ENCODE measurements around the gene CALHM4. TPM values are rescaled to one million over a fixed set of nuclear protein-coding genes. Genes with fewer than 3 reads are reported as not detected.

The CALHM4 gene
- total RNA-seq, 2 experiments from 2014 or later: not detected

GRCh38 chr6:116556065-116556464 is 2.5 kb downstream of the CALHM4 start:
- POLR2A ChIA-PET: no interaction called here
- no peak for DNase-seq
- Mint-ChIP-seq H3K36me3 (ENCODE audit: low read depth) (no peaks in the 10 kb centered on the region), H3K27ac (no peak overlapping the region), H3K9me3 (no peaks in the 10 kb centered on the region), H3K4me3 (no peak overlapping the region), H3K4me1 (no peaks in the 10 kb centered on the region), H3K27me3 (peaks cover 19% of the 10 kb centered on the region)
- CTCF ChIA-PET: no interaction called here

GRCh38 chr6:116556814-116557415 is 3.4 kb downstream of the CALHM4 start:
- ChIA-PET CTCF (no interaction called here), POLR2A (no interaction called here)
- H3K4me3 Mint-ChIP-seq: no peak overlapping the region
- H3K4me1 Mint-ChIP-seq: no peaks in the 10 kb centered on the region
- DNase-seq: no peak
- no peak overlapping the region for H3K27ac Mint-ChIP-seq
- peaks cover 19% of the 10 kb centered on the region for H3K27me3 Mint-ChIP-seq
- H3K36me3 Mint-ChIP-seq (ENCODE audit: low read depth): no peaks in the 10 kb centered on the region
- no peaks in the 10 kb centered on the region for H3K9me3 Mint-ChIP-seq

- ChIA-PET CTCF (interaction anchor here (1.2 kb wide), 1 partner anchor 14 kb away, joined by 3 read pairs; the partner anchor contains the start of gene RWDD1), POLR2A (no interaction called here)
- no peaks in the 10 kb centered on the region for H3K9me3 Mint-ChIP-seq
- no peak for DNase-seq
- no peak overlapping the region for H3K27ac Mint-ChIP-seq
- H3K36me3 Mint-ChIP-seq (ENCODE audit: low read depth): no peaks in the 10 kb centered on the region
- peaks cover 21% of the 10 kb centered on the region for H3K27me3 Mint-ChIP-seq
- H3K4me3 Mint-ChIP-seq: no peak overlapping the region
- H3K4me1 Mint-ChIP-seq: no peaks in the 10 kb centered on the region
Measured at GRCh38 chr6:116557893-116558292, 4.3 kb downstream of the CALHM4 start.

GRCh38 chr6:116560130-116560529 is 6.6 kb downstream of the CALHM4 start:
- no peak overlapping the region for H3K4me3 Mint-ChIP-seq
- peaks cover 12% of the 10 kb centered on the region for H3K27me3 Mint-ChIP-seq
- ChIA-PET CTCF (interaction anchor here (0.6 to 1.6 kb wide), 4 partner anchors 11 to 281 kb away, joined by 3 to 10 read pairs (median 3); partner anchors contain the start of genes RWDD1 and TSPYL1), POLR2A (no interaction called here)
- H3K36me3 Mint-ChIP-seq (ENCODE audit: low read depth): no peaks in the 10 kb centered on the region
- DNase-seq: no peak
- H3K9me3 Mint-ChIP-seq: no peaks in the 10 kb centered on the region
- no peak overlapping the region for H3K27ac Mint-ChIP-seq
- H3K4me1 Mint-ChIP-seq: peaks cover 10% of the 10 kb centered on the region

GRCh38 chr6:116561377-116562018 is 7.9 kb downstream of the CALHM4 start:
- Mint-ChIP-seq H3K4me1 (peaks cover 10% of the 10 kb centered on the region), H3K27ac (no peak overlapping the region), H3K4me3 (no peak overlapping the region), H3K9me3 (no peaks in the 10 kb centered on the region), H3K36me3 (ENCODE audit: low read depth) (no peaks in the 10 kb centered on the region), H3K27me3 (peaks cover 6% of the 10 kb centered on the region)
- ChIA-PET CTCF (interaction anchor here (1.2 to 1.6 kb wide), 2 partner anchors 10 to 16 kb away, joined by 3 to 10 read pairs; partner anchors contain the start of genes RWDD1 and TRAPPC3L), POLR2A (no interaction called here)
- DNase-seq: peak; percentile 76

- peaks cover 10% of the 10 kb centered on the region for H3K4me1 Mint-ChIP-seq
- ChIA-PET CTCF (interaction anchor here (1.0 kb wide), 1 partner anchor 274 kb away, joined by 3 read pairs; no protein-coding TSS in a partner anchor), POLR2A (no interaction called here)
- H3K9me3 Mint-ChIP-seq: no peaks in the 10 kb centered on the region
- H3K27me3 Mint-ChIP-seq: peaks cover 10% of the 10 kb centered on the region
- no peak overlapping the region for H3K4me3 Mint-ChIP-seq
- no peaks in the 10 kb centered on the region for H3K36me3 Mint-ChIP-seq (ENCODE audit: low read depth)
- DNase-seq: no peak
- H3K27ac Mint-ChIP-seq: no peak overlapping the region
Measured at GRCh38 chr6:116562019-116562403, 8.5 kb downstream of the CALHM4 start.

- POLR2A ChIA-PET: no interaction called here
- Mint-ChIP-seq H3K27ac (no peak overlapping the region), H3K36me3 (ENCODE audit: low read depth) (no peaks in the 10 kb centered on the region), H3K27me3 (peaks cover 10% of the 10 kb centered on the region), H3K4me3 (no peak overlapping the region), H3K9me3 (no peaks in the 10 kb centered on the region), H3K4me1 (peaks cover 10% of the 10 kb centered on the region)
- DNase-seq: no peak
- CTCF ChIA-PET: interaction anchor here (0.7 to 1.1 kb wide), 4 partner anchors 8 to 275 kb away, joined by 3 to 4 read pairs (median 3); partner anchors contain the start of gene RWDD1
Measured at GRCh38 chr6:116562614-116563013, 9.1 kb downstream of the CALHM4 start.

GRCh38 chr6:116563830-116564229 is 10.3 kb downstream of the CALHM4 start:
- ChIA-PET CTCF (interaction anchor here (0.6 to 0.7 kb wide), 2 partner anchors 66 to 445 kb away, joined by 3 to 4 read pairs; no protein-coding TSS in a partner anchor), POLR2A (no interaction called here)
- Mint-ChIP-seq H3K36me3 (ENCODE audit: low read depth) (no peaks in the 10 kb centered on the region), H3K27me3 (peaks cover 8% of the 10 kb centered on the region), H3K4me1 (peaks cover 11% of the 10 kb centered on the region), H3K9me3 (no peaks in the 10 kb centered on the region), H3K27ac (no peak overlapping the region), H3K4me3 (no peak overlapping the region)
- no peak for DNase-seq

- no peak overlapping the region for H3K4me3 Mint-ChIP-seq
- peaks cover 8% of the 10 kb centered on the region for H3K27me3 Mint-ChIP-seq
- POLR2A ChIA-PET: no interaction called here
- no peaks in the 10 kb centered on the region for H3K36me3 Mint-ChIP-seq (ENCODE audit: low read depth)
- H3K4me1 Mint-ChIP-seq: peaks cover 16% of the 10 kb centered on the region
- no peak for DNase-seq
- H3K27ac Mint-ChIP-seq: no peak overlapping the region
- CTCF ChIA-PET: interaction anchor here (0.6 to 0.7 kb wide), 2 partner anchors 65 to 446 kb away, joined by 3 to 4 read pairs; no protein-coding TSS in a partner anchor
- H3K9me3 Mint-ChIP-seq: no peaks in the 10 kb centered on the region
Measured at GRCh38 chr6:116564311-116564710, 10.8 kb downstream of the CALHM4 start.

GRCh38 chr6:116564921-116565872 is 11.6 kb downstream of the CALHM4 start:
- H3K4me3 Mint-ChIP-seq: no peak overlapping the region
- H3K9me3 Mint-ChIP-seq: no peaks in the 10 kb centered on the region
- H3K4me1 Mint-ChIP-seq: peaks cover 24% of the 10 kb centered on the region
- CTCF ChIA-PET: no interaction called here
- DNase-seq: no peak
- H3K27me3 Mint-ChIP-seq: peaks cover 8% of the 10 kb centered on the region
- H3K36me3 Mint-ChIP-seq (ENCODE audit: low read depth): no peaks in the 10 kb centered on the region
- no peak overlapping the region for H3K27ac Mint-ChIP-seq
- POLR2A ChIA-PET: no interaction called here

- Mint-ChIP-seq H3K4me3 (no peak overlapping the region), H3K36me3 (ENCODE audit: low read depth) (no peaks in the 10 kb centered on the region), H3K27me3 (peaks cover 5% of the 10 kb centered on the region), H3K9me3 (no peaks in the 10 kb centered on the region), H3K4me1 (peaks cover 41% of the 10 kb centered on the region), H3K27ac (no peak overlapping the region)
- CTCF ChIA-PET: no interaction called here
- POLR2A ChIA-PET: no interaction called here
- no peak for DNase-seq
Measured at GRCh38 chr6:116568111-116568510, 14.6 kb downstream of the CALHM4 start.

GRCh38 chr6:116568821-116569755 is 15.5 kb downstream of the CALHM4 start:
- Mint-ChIP-seq H3K27me3 (peaks cover 5% of the 10 kb centered on the region), H3K27ac (no peak overlapping the region), H3K9me3 (no peaks in the 10 kb centered on the region), H3K4me1 (peaks cover 49% of the 10 kb centered on the region), H3K4me3 (peak overlapping the region; percentile 8), H3K36me3 (ENCODE audit: low read depth) (peaks cover 2% of the 10 kb centered on the region)
- CTCF ChIA-PET: interaction anchor here (1.0 kb wide), 1 partner anchor 22 kb away, joined by 3 read pairs; no protein-coding TSS in a partner anchor
- POLR2A ChIA-PET: no interaction called here
- no peak for DNase-seq

Measured in activated CD4-positive, alpha-beta T cell treated with anti-CD3 and anti-CD28 coated beads, Interleukin-2, amount 10 ng/mL, durations not matched to agents 7 days and 5 days (primary cell).